ENCODE results near the gene COL27A1. TPM values are rescaled to one million over a fixed set of nuclear protein-coding genes. Genes with fewer than 3 reads are reported as not detected.
A peak's percentile ranks its signal among the peaks of the same experiment; 100 is the strongest.

COL27A1 gene
- polyA plus RNA-seq, 3 donors from 2014 or later = not detected

GRCh38 chr9:114149181-114149580, 6.2 kb upstream of the COL27A1 start:
- Mint-ChIP-seq H3K36me3 (no peaks in the 10 kb centered on the region), H3K4me3 (no peak overlapping the region), H3K9me3 (peaks cover 0 to 2% (median 0%) of the 10 kb centered on the region in 6 donors), H3K27ac (no peak overlapping the region), H3K27me3 (ENCODE audit: low read depth in 3 of 3) (peaks cover 6 to 11% (median 8%) of the 10 kb centered on the region in 3 donors), H3K4me1 (no peaks in the 10 kb centered on the region)
- no peak for DNase-seq

GRCh38 chr9:114149765-114150340, 5.5 kb upstream of the COL27A1 start:
- no peak overlapping the region for H3K27ac Mint-ChIP-seq
- no peak overlapping the region for H3K4me3 Mint-ChIP-seq
- no peak for DNase-seq
- no peaks in the 10 kb centered on the region for H3K36me3 Mint-ChIP-seq
- H3K4me1 Mint-ChIP-seq = peaks cover 4 to 6% of the 10 kb centered on the region in 2 donors
- peaks cover 11 to 16% (median 13%) of the 10 kb centered on the region in 3 donors for H3K27me3 Mint-ChIP-seq (ENCODE audit: low read depth in 3 of 3)
- peaks cover 0 to 3% (median 0%) of the 10 kb centered on the region in 6 donors for H3K9me3 Mint-ChIP-seq

- DNase-seq = no peak
- no peaks in the 10 kb centered on the region for H3K36me3 Mint-ChIP-seq
- peaks cover 4 to 10% of the 10 kb centered on the region in 2 donors for H3K4me1 Mint-ChIP-seq
- peaks cover 14 to 16% (median 15%) of the 10 kb centered on the region in 3 donors for H3K27me3 Mint-ChIP-seq (ENCODE audit: low read depth in 3 of 3)
- no peak overlapping the region for H3K4me3 Mint-ChIP-seq
- H3K9me3 Mint-ChIP-seq = peaks cover 0 to 3% (median 0%) of the 10 kb centered on the region in 6 donors
- H3K27ac Mint-ChIP-seq = no peak overlapping the region
These were observed 4.7 kb upstream of the COL27A1 start for GRCh38 chr9:114150608-114151007.

- Mint-ChIP-seq H3K36me3 (no peaks in the 10 kb centered on the region), H3K4me3 (no peak overlapping the region), H3K27me3 (ENCODE audit: low read depth in 3 of 3) (peaks cover 15 to 17% (median 16%) of the 10 kb centered on the region in 3 donors)
These were observed 3.8 kb upstream of the COL27A1 start for GRCh38 chr9:114151426-114151956.

DNA sequence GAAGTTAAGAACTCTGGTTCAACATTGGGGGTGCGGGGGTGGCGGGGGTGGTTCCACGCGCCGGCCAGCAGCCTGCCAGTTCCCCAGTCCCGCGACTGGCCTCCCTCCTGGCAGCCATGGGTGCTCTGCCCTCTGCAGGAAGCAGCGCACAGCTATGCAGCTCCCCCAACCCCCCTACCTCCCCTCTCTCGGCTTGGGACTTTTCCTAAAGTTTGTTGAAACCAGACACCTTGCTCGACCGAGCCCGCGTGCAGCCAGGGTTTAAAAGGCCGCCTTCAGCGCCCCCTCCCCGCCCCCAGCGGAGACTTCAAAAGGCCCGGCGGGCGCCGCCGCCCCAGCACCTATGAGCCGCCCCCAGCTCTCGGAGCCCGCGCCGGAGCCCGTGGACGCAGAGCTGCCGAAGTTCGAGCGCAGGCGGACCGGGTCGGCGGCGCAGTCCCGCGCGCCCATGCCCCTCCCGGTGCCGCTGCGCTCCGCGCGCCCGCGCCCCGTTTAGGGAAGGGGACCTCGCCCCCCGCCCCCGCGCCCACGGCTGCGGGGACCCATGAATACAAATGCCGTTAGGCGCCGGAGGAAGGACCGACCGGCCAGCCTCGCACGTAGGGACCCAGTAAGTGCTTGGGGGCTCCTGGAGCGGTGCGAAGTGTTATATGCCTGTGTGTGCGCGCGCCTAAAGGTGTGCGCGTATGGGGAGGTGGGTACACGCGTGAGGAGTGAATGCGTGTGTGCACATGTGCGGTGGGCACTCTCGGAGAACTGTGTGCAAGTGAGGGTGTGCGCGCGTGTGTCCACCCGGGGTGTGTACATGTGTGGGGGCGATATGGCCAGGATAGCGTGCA, 1.4 kb upstream of the COL27A1 start:
- no peak overlapping the region for H3K27ac Mint-ChIP-seq
- peaks cover 12 to 25% of the 10 kb centered on the region in 2 donors for H3K4me1 Mint-ChIP-seq
- DNase-seq = no peak
- H3K27me3 Mint-ChIP-seq (ENCODE audit: low read depth in 3 of 3) = peaks cover 17 to 23% (median 19%) of the 10 kb centered on the region in 3 donors
- H3K4me3 Mint-ChIP-seq = peak overlapping the region in 3 of 5 donors; percentile 64 to 72 (median 66)
- H3K9me3 Mint-ChIP-seq = peaks cover 0 to 6% (median 0%) of the 10 kb centered on the region in 6 donors
- no peaks in the 10 kb centered on the region for H3K36me3 Mint-ChIP-seq

More at GRCh38 chr9:114151426-114151956, 3.8 kb upstream of the COL27A1 start:
- Mint-ChIP-seq H3K9me3 (peaks cover 0 to 3% (median 0%) of the 10 kb centered on the region in 6 donors), H3K4me1 (peaks cover 8 to 15% of the 10 kb centered on the region in 2 donors), H3K27ac (no peak overlapping the region)
- no peak for DNase-seq

DNA sequence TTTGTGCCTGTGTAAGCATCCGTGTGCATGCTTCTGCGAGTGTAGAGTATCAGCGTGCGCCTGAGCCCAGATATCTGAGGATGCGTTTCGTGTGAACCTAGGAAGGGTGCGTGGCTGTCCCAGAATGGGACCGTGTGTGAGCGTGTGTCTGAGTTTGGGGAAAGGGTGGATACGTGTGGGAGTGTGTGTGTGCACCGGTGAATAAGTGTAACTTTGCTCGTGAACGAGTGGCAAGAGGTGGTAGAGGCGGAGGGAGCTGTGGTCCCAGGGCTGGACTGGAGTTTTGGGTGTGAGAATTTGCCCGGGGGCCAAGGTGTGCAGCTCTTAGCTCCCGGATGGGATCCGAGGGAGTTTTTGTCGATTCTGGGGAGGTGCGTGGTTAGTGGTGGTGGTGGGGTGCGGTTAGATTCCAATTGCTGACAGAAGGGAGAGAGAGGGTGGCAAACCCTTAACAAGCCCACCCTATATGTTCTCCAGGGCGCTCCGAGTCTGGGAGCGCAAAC, 686 bp upstream of the COL27A1 start:
- Mint-ChIP-seq H3K27ac (no peak overlapping the region), H3K9me3 (peaks cover 0 to 6% (median 0%) of the 10 kb centered on the region in 6 donors), H3K4me3 (peak overlapping the region; percentile 17 to 72 (median 64)), H3K36me3 (no peaks in the 10 kb centered on the region), H3K27me3 (ENCODE audit: low read depth in 3 of 3) (peaks cover 17 to 23% (median 19%) of the 10 kb centered on the region in 3 donors), H3K4me1 (peaks cover 12 to 25% of the 10 kb centered on the region in 2 donors)
- DNase-seq = no peak

GRCh38 chr9:114155995-114156656, 789 bp downstream of the COL27A1 start:
- H3K4me1 Mint-ChIP-seq = peaks cover 12 to 25% of the 10 kb centered on the region in 2 donors
- DNase-seq = no peak
- peak overlapping the region; percentile 73 to 90 (median 82) for H3K4me3 Mint-ChIP-seq
- peaks cover 15 to 21% (median 21%) of the 10 kb centered on the region in 3 donors for H3K27me3 Mint-ChIP-seq (ENCODE audit: low read depth in 3 of 3)
- no peaks in the 10 kb centered on the region for H3K36me3 Mint-ChIP-seq
- H3K9me3 Mint-ChIP-seq = peaks cover 0 to 6% (median 0%) of the 10 kb centered on the region in 6 donors
- H3K27ac Mint-ChIP-seq = peak overlapping the region in 1 of 6 donors; percentile 21

DNA sequence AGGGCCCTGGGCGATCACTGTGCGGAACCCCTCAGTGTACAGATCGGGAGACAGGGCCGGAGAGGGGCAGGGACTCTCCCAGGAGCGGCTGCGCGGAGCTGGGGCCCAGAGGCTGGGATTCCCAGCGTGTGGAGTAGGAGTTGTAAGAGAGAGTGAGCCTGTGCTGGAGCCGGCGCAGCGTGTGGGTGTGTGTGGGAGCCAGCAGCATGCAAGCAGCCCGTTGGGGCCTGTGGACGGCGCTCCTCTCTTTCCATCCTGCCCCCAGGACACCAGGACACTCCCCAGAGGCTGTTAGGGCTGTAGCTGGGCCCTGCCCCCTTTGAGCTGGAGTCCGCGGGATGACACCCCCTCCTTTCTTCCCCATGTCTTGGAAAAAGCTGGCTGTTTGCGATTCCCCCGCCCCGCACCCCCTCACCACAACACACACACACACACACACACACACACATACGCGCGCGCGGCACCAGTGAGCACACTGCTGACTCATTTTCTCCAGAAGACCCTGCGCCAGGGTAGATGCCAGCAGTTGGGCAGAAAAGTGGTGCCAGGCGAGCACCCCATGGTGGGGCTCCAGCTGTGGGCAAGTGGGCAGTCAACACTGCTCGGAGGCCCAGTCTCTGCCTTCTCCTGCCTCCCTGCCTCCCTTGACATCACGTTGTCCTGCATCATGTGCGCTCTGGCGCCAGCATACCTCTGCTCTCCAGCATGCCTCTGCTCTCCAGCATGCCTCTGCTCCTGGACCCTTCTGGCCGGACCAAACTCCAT, 1.5 kb downstream of the COL27A1 start:
- H3K4me3 Mint-ChIP-seq = peak overlapping the region; percentile 73 to 90 (median 82)
- DNase-seq = no peak
- peaks cover 0 to 6% (median 0%) of the 10 kb centered on the region in 6 donors for H3K9me3 Mint-ChIP-seq
- no peaks in the 10 kb centered on the region for H3K36me3 Mint-ChIP-seq
- peaks cover 15 to 21% (median 17%) of the 10 kb centered on the region in 3 donors for H3K27me3 Mint-ChIP-seq (ENCODE audit: low read depth in 3 of 3)
- H3K27ac Mint-ChIP-seq = no peak overlapping the region
- peaks cover 12 to 25% of the 10 kb centered on the region in 2 donors for H3K4me1 Mint-ChIP-seq

DNA sequence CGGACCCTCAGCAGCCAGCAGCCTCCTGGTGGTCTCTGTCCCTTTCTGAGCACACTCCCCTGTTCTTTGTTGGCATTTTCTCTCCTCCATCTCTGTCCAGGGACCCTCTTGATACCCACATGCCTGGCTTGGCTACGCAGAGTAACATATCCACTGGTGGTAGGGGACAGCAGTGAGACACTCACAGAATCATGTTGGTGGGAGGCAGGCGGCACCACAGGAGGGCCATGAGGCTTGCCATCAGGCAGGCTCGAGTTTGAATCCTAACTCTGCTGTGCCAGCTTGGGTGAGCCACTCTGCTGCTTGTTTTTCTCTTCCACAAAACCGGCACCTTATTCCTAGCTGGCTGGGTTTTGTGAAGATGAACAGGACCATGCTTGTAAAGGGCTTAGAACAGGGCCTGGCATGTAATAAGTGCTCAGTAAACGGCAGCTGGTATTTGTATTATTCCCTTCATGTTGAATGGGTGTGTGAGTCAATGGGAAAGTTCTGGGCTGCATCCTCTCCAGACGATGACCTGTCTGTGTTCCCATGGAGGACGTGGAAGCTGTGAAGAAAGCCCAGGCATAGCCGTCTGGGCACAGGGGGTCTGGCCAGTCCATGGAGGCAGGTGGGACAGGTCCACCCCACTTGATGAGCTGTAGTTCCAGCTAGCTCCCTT, 2.3 kb downstream of the COL27A1 start:
- H3K4me1 Mint-ChIP-seq = peaks cover 12 to 25% of the 10 kb centered on the region in 2 donors
- peaks cover 13 to 16% (median 16%) of the 10 kb centered on the region in 3 donors for H3K27me3 Mint-ChIP-seq (ENCODE audit: low read depth in 3 of 3)
- H3K9me3 Mint-ChIP-seq = peaks cover 0 to 6% (median 0%) of the 10 kb centered on the region in 6 donors
- no peak for DNase-seq
- H3K27ac Mint-ChIP-seq = no peak overlapping the region
- H3K4me3 Mint-ChIP-seq = peak overlapping the region; percentile 66 to 75 (median 73)
- no peaks in the 10 kb centered on the region for H3K36me3 Mint-ChIP-seq

GRCh38 chr9:114158482-114159130, 3.3 kb downstream of the COL27A1 start:
- H3K36me3 Mint-ChIP-seq = no peaks in the 10 kb centered on the region
- DNase-seq = no peak
- peaks cover 0 to 6% (median 0%) of the 10 kb centered on the region in 6 donors for H3K9me3 Mint-ChIP-seq
- no peak overlapping the region for H3K27ac Mint-ChIP-seq
- H3K4me3 Mint-ChIP-seq = no peak overlapping the region
- H3K4me1 Mint-ChIP-seq = peaks cover 12 to 25% of the 10 kb centered on the region in 2 donors
- peaks cover 13 to 16% (median 16%) of the 10 kb centered on the region in 3 donors for H3K27me3 Mint-ChIP-seq (ENCODE audit: low read depth in 3 of 3)

GRCh38 chr9:114159691-114160090, 4.4 kb downstream of the COL27A1 start:
- Mint-ChIP-seq H3K4me3 (no peak overlapping the region), H3K9me3 (peaks cover 0 to 3% (median 0%) of the 10 kb centered on the region in 6 donors), H3K36me3 (no peaks in the 10 kb centered on the region), H3K27me3 (ENCODE audit: low read depth in 3 of 3) (peaks cover 8 to 15% (median 12%) of the 10 kb centered on the region in 3 donors), H3K4me1 (peaks cover 7 to 20% of the 10 kb centered on the region in 2 donors), H3K27ac (no peak overlapping the region)
- no peak for DNase-seq

DNA sequence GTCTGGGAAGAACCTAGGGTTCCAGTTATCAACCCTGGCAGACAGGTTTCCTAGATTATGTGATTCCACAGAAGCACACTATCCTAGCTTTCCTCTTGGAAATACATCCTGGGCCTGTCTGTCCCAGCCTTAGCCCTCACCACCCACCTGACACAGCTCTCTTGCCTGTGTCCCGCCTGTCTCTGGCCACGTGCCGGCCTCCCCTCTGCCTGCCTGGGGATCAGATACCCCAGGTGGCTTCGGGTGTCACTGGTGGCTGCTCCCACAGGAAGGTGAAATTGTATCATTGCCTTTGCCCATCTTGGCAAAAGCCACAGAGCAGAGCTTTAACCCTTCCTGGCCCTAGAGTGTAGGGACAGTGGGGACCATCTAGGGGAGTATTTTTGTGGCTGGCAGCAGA, 6.2 kb downstream of the COL27A1 start:
- H3K36me3 Mint-ChIP-seq = no peaks in the 10 kb centered on the region
- H3K4me1 Mint-ChIP-seq = peaks cover 4 to 9% of the 10 kb centered on the region in 2 donors
- H3K27me3 Mint-ChIP-seq (ENCODE audit: low read depth in 3 of 3) = peaks cover 2 to 13% (median 6%) of the 10 kb centered on the region in 3 donors
- H3K4me3 Mint-ChIP-seq = no peak overlapping the region
- DNase-seq = no peak
- no peak overlapping the region for H3K27ac Mint-ChIP-seq
- peaks cover 0 to 2% (median 0%) of the 10 kb centered on the region in 6 donors for H3K9me3 Mint-ChIP-seq

Measured in immature natural killer cell (primary cell).